Central memory CD8-positive, alpha-beta T cell (primary cell): ENCODE measurements around the gene MPHOSPH9.

Experiments
- ATAC-seq: fragments of 150-1000 bp; cut with Tn5 transposase; replicated peaks from 2 replicates; pipeline ENCODE4 v1.10.0; 2022; ENCODE audit warnings: mild to moderate bottlenecking, moderate FRiP score, moderate number of reproducible peaks; ENCODE audit not compliant: poor library complexity, severe bottlenecking; ENCODE audit errors: extremely low read depth
- DNase-seq, 2 donors: peaks; one replicate each; pipeline ENCODE4 v3.0.0; 2021; ENCODE audit warnings: low spot score in 2 of 2
- H3K27ac Mint-ChIP-seq: one replicate; pipeline ENCODE4 v1.8.0; 2022; ENCODE audit warnings: low read depth, mild to moderate bottlenecking, moderate library complexity, mixed read lengths
- H3K27me3 Mint-ChIP-seq: one replicate; pipeline ENCODE4 v1.8.0; 2022; ENCODE audit warnings: mixed read lengths
- H3K36me3 Mint-ChIP-seq: one replicate; pipeline ENCODE4 v1.8.0; 2022; ENCODE audit warnings: mild to moderate bottlenecking, moderate library complexity, mixed read lengths; ENCODE audit not compliant: insufficient read depth
- H3K4me1 Mint-ChIP-seq: one replicate; pipeline ENCODE4 v1.8.0; 2022; ENCODE audit warnings: mixed read lengths
- H3K4me3 Mint-ChIP-seq: one replicate; pipeline ENCODE4 v1.8.0; 2022; ENCODE audit warnings: mild to moderate bottlenecking, moderate library complexity, mixed read lengths
- H3K9me3 Mint-ChIP-seq: one replicate; pipeline ENCODE4 v1.8.0; 2022; ENCODE audit warnings: mixed read lengths

The MPHOSPH9 gene

GRCh38 chr12:123267991-123268843 lies 35.3 kb upstream of the MPHOSPH9 start:
- Mint-ChIP-seq H3K4me3 (peak overlapping the region; percentile 70), H3K27me3 (no peaks in the 10 kb centered on the region), H3K4me1 (peaks cover 23% of the 10 kb centered on the region), H3K36me3 (peaks cover 8% of the 10 kb centered on the region), H3K27ac (no peak overlapping the region), H3K9me3 (no peaks in the 10 kb centered on the region)
- ATAC-seq: no peak
- no peak for DNase-seq

- DNase-seq: no peak
- peaks cover 6% of the 10 kb centered on the region for H3K36me3 Mint-ChIP-seq
Measured at GRCh38 chr12:123267335-123267920, 34.5 kb upstream of the MPHOSPH9 start.

GRCh38 chr12:123266679-123267277 lies 33.8 kb upstream of the MPHOSPH9 start:
- Mint-ChIP-seq H3K4me3 (no peak overlapping the region), H3K4me1 (peaks cover 23% of the 10 kb centered on the region), H3K9me3 (no peaks in the 10 kb centered on the region), H3K27me3 (no peaks in the 10 kb centered on the region), H3K36me3 (peaks cover 8% of the 10 kb centered on the region), H3K27ac (no peak overlapping the region)
- DNase-seq (no peak), ATAC-seq (no peak)

More at GRCh38 chr12:123267335-123267920, 34.5 kb upstream of the MPHOSPH9 start:
- H3K9me3 Mint-ChIP-seq: no peaks in the 10 kb centered on the region
- no peak for ATAC-seq
- no peak overlapping the region for H3K27ac Mint-ChIP-seq
- H3K4me1 Mint-ChIP-seq: peaks cover 23% of the 10 kb centered on the region
- H3K4me3 Mint-ChIP-seq: peak overlapping the region; percentile 70
- no peaks in the 10 kb centered on the region for H3K27me3 Mint-ChIP-seq

GRCh38 chr12:123265851-123266678 lies 33.1 kb upstream of the MPHOSPH9 start:
- peaks cover 8% of the 10 kb centered on the region for H3K36me3 Mint-ChIP-seq
- H3K4me3 Mint-ChIP-seq: no peak overlapping the region
- H3K4me1 Mint-ChIP-seq: peaks cover 23% of the 10 kb centered on the region
- no peaks in the 10 kb centered on the region for H3K27me3 Mint-ChIP-seq
- no peaks in the 10 kb centered on the region for H3K9me3 Mint-ChIP-seq
- ATAC-seq (no peak), DNase-seq (no peak)
- no peak overlapping the region for H3K27ac Mint-ChIP-seq

GRCh38 chr12:123264642-123265041 lies 31.7 kb upstream of the MPHOSPH9 start:
- Mint-ChIP-seq H3K9me3 (no peaks in the 10 kb centered on the region), H3K27ac (no peak overlapping the region), H3K36me3 (peaks cover 6% of the 10 kb centered on the region), H3K4me1 (peaks cover 23% of the 10 kb centered on the region), H3K27me3 (no peaks in the 10 kb centered on the region), H3K4me3 (no peak overlapping the region)
- ATAC-seq (no peak), DNase-seq (no peak)

- ATAC-seq: no peak
- H3K27me3 Mint-ChIP-seq: no peaks in the 10 kb centered on the region
- no peak overlapping the region for H3K4me3 Mint-ChIP-seq
- H3K36me3 Mint-ChIP-seq: peaks cover 4% of the 10 kb centered on the region
- no peak overlapping the region for H3K27ac Mint-ChIP-seq
- peaks cover 14% of the 10 kb centered on the region for H3K4me1 Mint-ChIP-seq
- DNase-seq: no peak
- H3K9me3 Mint-ChIP-seq: no peaks in the 10 kb centered on the region
Measured at GRCh38 chr12:123263196-123263817, 30.4 kb upstream of the MPHOSPH9 start.

- H3K4me1 Mint-ChIP-seq: no peaks in the 10 kb centered on the region
- H3K4me3 Mint-ChIP-seq: no peak overlapping the region
- no peaks in the 10 kb centered on the region for H3K27me3 Mint-ChIP-seq
- H3K36me3 Mint-ChIP-seq: peaks cover 19% of the 10 kb centered on the region
- no peaks in the 10 kb centered on the region for H3K9me3 Mint-ChIP-seq
- ATAC-seq (no peak), DNase-seq (no peak)
- H3K27ac Mint-ChIP-seq: no peak overlapping the region
Measured at GRCh38 chr12:123261196-123261595, 28.3 kb upstream of the MPHOSPH9 start.

- Mint-ChIP-seq H3K36me3 (peaks cover 26% of the 10 kb centered on the region), H3K27ac (peak overlapping the region; percentile 51), H3K27me3 (no peaks in the 10 kb centered on the region), H3K9me3 (no peaks in the 10 kb centered on the region), H3K4me1 (no peaks in the 10 kb centered on the region), H3K4me3 (no peak overlapping the region)
- ATAC-seq (no peak), DNase-seq (no peak)
Measured at GRCh38 chr12:123260081-123260480, 27.1 kb upstream of the MPHOSPH9 start.

GRCh38 chr12:123258593-123258992 lies 25.7 kb upstream of the MPHOSPH9 start:
- H3K36me3 Mint-ChIP-seq: peaks cover 39% of the 10 kb centered on the region
- no peak for ATAC-seq

GRCh38 chr12:123254853-123255446 lies 22.0 kb upstream of the MPHOSPH9 start:
- H3K36me3 Mint-ChIP-seq: peaks cover 41% of the 10 kb centered on the region
- H3K27me3 Mint-ChIP-seq: no peaks in the 10 kb centered on the region
- H3K27ac Mint-ChIP-seq: peak overlapping the region; percentile 61
- no peaks in the 10 kb centered on the region for H3K9me3 Mint-ChIP-seq
- DNase-seq (no peak), ATAC-seq (no peak)
- H3K4me1 Mint-ChIP-seq: peaks cover 19% of the 10 kb centered on the region
- H3K4me3 Mint-ChIP-seq: no peak overlapping the region

More at GRCh38 chr12:123258593-123258992, 25.7 kb upstream of the MPHOSPH9 start:
- no peaks in the 10 kb centered on the region for H3K27me3 Mint-ChIP-seq
- no peak overlapping the region for H3K4me3 Mint-ChIP-seq
- no peaks in the 10 kb centered on the region for H3K4me1 Mint-ChIP-seq
- no peaks in the 10 kb centered on the region for H3K9me3 Mint-ChIP-seq
- no peak for DNase-seq
- no peak overlapping the region for H3K27ac Mint-ChIP-seq

- DNase-seq: no peak
- Mint-ChIP-seq H3K4me1 (peaks cover 22% of the 10 kb centered on the region), H3K27me3 (no peaks in the 10 kb centered on the region), H3K9me3 (no peaks in the 10 kb centered on the region), H3K36me3 (peaks cover 41% of the 10 kb centered on the region), H3K27ac (no peak overlapping the region), H3K4me3 (no peak overlapping the region)
- ATAC-seq: no peak
Measured at GRCh38 chr12:123253641-123254459, 20.9 kb upstream of the MPHOSPH9 start.
